RKO (cell line): ENCODE measurements around the gene OR51F2.
"Not testable (repeated sequence)": the region's sequence is repeated elsewhere in the genome, so short reads cannot be mapped to it uniquely, and the experiment has no call there.

Experiments
- DNase-seq: peaks from one replicate; pipeline ENCODE4 v3.0.0-alpha.2; 2016; ENCODE audit warnings: low spot score

The OR51F2 gene

GRCh38 chr11:4821021-4821420, at the start of gene OR51F2:
Gene OR51F2, plus strand, starts transcription at chr11:4821321. Its CDS starts 101 bp downstream, at chr11:4821422.
- no peak for DNase-seq

- no peak for DNase-seq
Measured at GRCh38 chr11:4782454-4782853, 38.7 kb upstream of the OR51F2 start.

- DNase-seq: no peak
Measured at GRCh38 chr11:4797206-4797605, 23.9 kb upstream of the OR51F2 start.

- no peak for DNase-seq
Measured at GRCh38 chr11:4798427-4799183, 22.5 kb upstream of the OR51F2 start.

GRCh38 chr11:4801316-4801715, 19.8 kb upstream of the OR51F2 start:
- DNase-seq: not testable (repeated sequence)

GRCh38 chr11:4804280-4804679, 16.8 kb upstream of the OR51F2 start, which contains the start of gene OR52R1:
Gene OR52R1, minus strand, starts transcription at chr11:4804380. Its CDS starts 0 bp downstream, at chr11:4804380.
- DNase-seq: no peak

GRCh38 chr11:4808476-4808875, 12.6 kb upstream of the OR51F2 start:
- no peak for DNase-seq

- no peak for DNase-seq
Measured at GRCh38 chr11:4809246-4809645, 11.9 kb upstream of the OR51F2 start.

- DNase-seq: no peak
Measured at GRCh38 chr11:4825132-4825531, 4.0 kb downstream of the OR51F2 start.

GRCh38 chr11:4826425-4826824, 5.3 kb downstream of the OR51F2 start:
- DNase-seq: peak; percentile 19

GRCh38 chr11:4830346-4830745, 9.2 kb downstream of the OR51F2 start:
- no peak for DNase-seq

- DNase-seq: no peak
Measured at GRCh38 chr11:4830909-4831308, 9.8 kb downstream of the OR51F2 start.

- no peak for DNase-seq
Measured at GRCh38 chr11:4839851-4840549, 18.9 kb downstream of the OR51F2 start.

- DNase-seq: no peak
Measured at GRCh38 chr11:4848908-4849532, 27.9 kb downstream of the OR51F2 start, which contains the start of gene OR51S1. Gene OR51S1, minus strand, starts transcription at chr11:4849208. Its CDS starts 0 bp downstream, at chr11:4849208.

GRCh38 chr11:4851033-4851432, 29.9 kb downstream of the OR51F2 start:
- DNase-seq: no peak

- not testable (repeated sequence) for DNase-seq
Measured at GRCh38 chr11:4854286-4854685, 33.2 kb downstream of the OR51F2 start.

GRCh38 chr11:4862447-4863236, 41.5 kb downstream of the OR51F2 start:
- no peak for DNase-seq

GRCh38 chr11:4863876-4864275, 42.8 kb downstream of the OR51F2 start:
- no peak for DNase-seq

GRCh38 chr11:4865855-4866254, 44.7 kb downstream of the OR51F2 start:
- DNase-seq: no peak
